Heart left ventricle (tissue), 16 donors: ENCODE data around the gene ANAPC5. TPM values are rescaled to one million over a fixed set of nuclear protein-coding genes. Genes with fewer than 3 reads are reported as not detected.
"Not testable (repeated sequence)": the region's sequence is repeated elsewhere in the genome, so short reads cannot be mapped to it uniquely, and the experiment has no call there.

Source experiments
- ATAC-seq, 4 donors: fragments of 200-7000 bp; cut with Tn5 transposase; one replicate each; pipeline ENCODE4 v1.9.1; 2020 to 2022; ENCODE audit warnings: moderate library complexity in 4 of 4, mild to moderate bottlenecking in 3 of 4, moderate number of reproducible peaks in 1 of 4
- DNase-seq, 5 donors: peaks; one replicate each; pipeline ENCODE4 v3.0.0-alpha.2; 2020
- H3K27ac ChIP-seq, 12 donors: fragments of 200-600 bp; sonication (generic) in 4 of 12; one replicate each; pipeline versions ENCODE4 v1.5.0 to v1.8.0; 2016 to 2022; ENCODE audit warnings: mild to moderate bottlenecking in 2 of 12
- H3K27me3 ChIP-seq, 9 donors: fragments of 200-600 bp; sonication (generic) in 2 of 9; one replicate each; pipeline versions ENCODE4 v1.5.1 to v1.8.0; 2016 to 2022; ENCODE audit warnings: mild to moderate bottlenecking in 3 of 9
- H3K36me3 ChIP-seq, 9 donors: fragments of 200-600 bp; sonication (generic) in 2 of 9; one replicate each; pipeline versions ENCODE4 v1.5.0 to v1.8.0; 2018 to 2022; ENCODE audit warnings: mild to moderate bottlenecking in 2 of 9
- H3K4me1 ChIP-seq, 12 donors: fragments of 200-600 bp; sonication (generic) in 4 of 12; one replicate each; pipeline versions ENCODE4 v1.5.0 to v1.8.0; 2016 to 2022; ENCODE audit warnings: mild to moderate bottlenecking in 3 of 12
- H3K4me3 ChIP-seq, 12 donors: fragments of 200-600 bp; sonication (generic) in 4 of 12; one replicate each; pipeline versions ENCODE4 v1.5.0 to v1.8.0; 2017 to 2022; ENCODE audit warnings: mild to moderate bottlenecking in 9 of 12, moderate library complexity in 4 of 12
- H3K9me3 ChIP-seq, 12 donors: fragments of 200-600 bp; sonication (generic) in 4 of 12; one replicate each; pipeline versions ENCODE4 v1.5.0 to v1.8.0; 2016 to 2022; ENCODE audit warnings: mild to moderate bottlenecking in 1 of 12
- CTCF ChIP-seq, 12 donors: fragments of 200-600 bp; sonication (generic) in 4 of 12; IDR thresholded peaks; one replicate each; pipeline versions ENCODE4 v1.5.0 to v1.8.0; 2018 to 2022; ENCODE audit warnings: antibody characterized with exemption in 12 of 12, mild to moderate bottlenecking in 5 of 12
- POLR2A ChIP-seq, 2 donors: fragments of 450-650 bp; IDR thresholded peaks; one replicate each; pipeline ENCODE4 v1.6.1; 2017; ENCODE audit warnings: antibody characterized with exemption in 2 of 2, mild to moderate bottlenecking in 2 of 2, moderate library complexity in 2 of 2
- WGBS, 4 donors: extraction: QIAGEN DNeasy Blood & Tissue Kit in 2 of 4; methylation state at CpG; one replicate each; pipeline versions ENCODE4 v1.1.5 to v1.1.7; 2013 to 2018; 5-methylcytosine and 5-hydroxymethylcytosine counted together
- intact Hi-C, 10 donors: fragments of 100-400 bp; cut with DNase I; formaldehyde crosslinking; loops; one replicate each; pipeline versions ENCODE4 v1.11.1 to v1.14.2; 2022
- polyA plus RNA-seq, 2 donors: library from polyadenylated mRNA; stranded (reverse); fragments of 200-250 nt; gene quantifications; one replicate each; pipeline ENCODE4 v1.2.3, GENCODE V29; 2013
- total RNA-seq, 9 donors: library from RNA; depleted of rRNA in 2 of 9; stranded (reverse); fragments of >200 nt in 2 of 9; fragmentation: NEBNext Ultra II Directional in 3 of 9; extraction: Animal tissue kit (Norgen Biotek cat#: 25700) in 3 of 9; gene quantifications; one replicate each; pipeline versions ENCODE4 v1.1.0 to v1.2.4, GENCODE V29; 2016 to 2023
- donor health status: ischemic (EF 13 %, LVEDD 7.1; RV severe dilation, severe dysfunction).
- donor health status: healthy with polysubstance abuse.
- donor health status: DM: no; HTN: yes; CAD: no.
- donor health status: DM: no; HTN: no; CAD: no.
- donor health status: ischemic (EF 25% LVEDD 6.9; RV normal size, moderate dysfunction).
- donor health status: ischemic (EF 25% LVEDD 5.7; RV mildly dilated, moderate dysfunction).
- donor health status: healthy.
- donor health status: DM: yes; HTN: yes; CAD: no.
- donor health status: ischemic (EF 35%, LVEDD 5.7; RV mildly dilated, moderate dysfunction).
- donor health status: nonischemic (EF 11% LVEDD 7.7; RV severe dilation, severe dysfunction).
- donor health status: DM: yes; HTN: yes; CAD: no.
- donor health status: PGD.
- donor health status: ischemic (EF 29% LVEDD 5.4; RV normal size, mild dysfunction).
- donor health status: nonischemic (EF 23%, LVEDD 6.1; RV moderate dilation, normal function).

The ANAPC5 gene
- total and polyA plus RNA-seq, 11 donors: 55.0 to 81.7 (median 59.1) TPM

GRCh38 chr12:121285856-121286255 lies 66.4 kb downstream of the ANAPC5 start:
- H3K9me3 ChIP-seq: no peaks in the 10 kb centered on the region
- ATAC-seq (no peak), DNase-seq (no peak)
- peaks cover 0 to 63% (median 22%) of the 10 kb centered on the region in 12 donors for H3K4me1 ChIP-seq
- intact Hi-C loops: no loop called here
- H3K27ac ChIP-seq: no peak overlapping the region
- TF ChIP-seq CTCF (IDR thresholded peaks at IDR 0.05) (no peak), POLR2A (IDR thresholded peaks at IDR 0.05) (no peak)
- no peak overlapping the region for H3K4me3 ChIP-seq
- H3K27me3 ChIP-seq: no peaks in the 10 kb centered on the region
- WGBS, 4 donors: 94 to 100% (median 98%) methylated on average over 1 of the region's 1 CpG
- peaks cover 0 to 11% (median 0%) of the 10 kb centered on the region in 9 donors for H3K36me3 ChIP-seq

GRCh38 chr12:121284551-121285390 lies 67.4 kb downstream of the ANAPC5 start:
- H3K27ac ChIP-seq: peak overlapping the region in 8 of 12 donors; percentile 2 to 47 (median 24)
- WGBS, 4 donors: 82 to 92% (median 85%) methylated on average over 9 to 14 of the region's 14 CpGs
- H3K27me3 ChIP-seq: no peaks in the 10 kb centered on the region
- intact Hi-C loops: no loop called here
- no peak overlapping the region for H3K4me3 ChIP-seq
- H3K36me3 ChIP-seq: peaks cover 0 to 7% (median 0%) of the 10 kb centered on the region in 9 donors
- H3K9me3 ChIP-seq: no peaks in the 10 kb centered on the region
- no peak for ATAC-seq
- H3K4me1 ChIP-seq: peaks cover 0 to 59% (median 24%) of the 10 kb centered on the region in 12 donors
- DNase-seq: no peak
- no peak for TF ChIP-seq CTCF (IDR thresholded peaks at IDR 0.05)
- TF ChIP-seq POLR2A (IDR thresholded peaks at IDR 0.05): no peak

- Histone ChIP-seq H3K27ac (no peak overlapping the region), H3K4me1 (peaks cover 6 to 59% (median 26%) of the 10 kb centered on the region in 12 donors), H3K9me3 (no peaks in the 10 kb centered on the region), H3K27me3 (no peaks in the 10 kb centered on the region), H3K36me3 (peaks cover 0 to 7% (median 0%) of the 10 kb centered on the region in 9 donors), H3K4me3 (no peak overlapping the region)
- ATAC-seq (no peak), DNase-seq (no peak)
- no peak for TF ChIP-seq CTCF (IDR thresholded peaks at IDR 0.05)
- TF ChIP-seq POLR2A (IDR thresholded peaks at IDR 0.05): no peak
- intact Hi-C loops: no loop called here
- 95 to 99% (median 98%) methylated on average over 6 of the region's 6 CpGs for WGBS, 4 donors
These were observed 68.4 kb downstream of the ANAPC5 start for GRCh38 chr12:121283841-121284240.

GRCh38 chr12:121283388-121283787 lies 68.8 kb downstream of the ANAPC5 start:
- Histone ChIP-seq H3K9me3 (no peaks in the 10 kb centered on the region), H3K4me1 (peaks cover 6 to 59% (median 26%) of the 10 kb centered on the region in 12 donors), H3K36me3 (peaks cover 0 to 7% (median 0%) of the 10 kb centered on the region in 9 donors), H3K27ac (no peak overlapping the region), H3K4me3 (no peak overlapping the region), H3K27me3 (no peaks in the 10 kb centered on the region)
- DNase-seq (no peak), ATAC-seq (no peak)
- 88 to 94% (median 90%) methylated on average over 5 of the region's 5 CpGs for WGBS, 4 donors
- TF ChIP-seq CTCF (IDR thresholded peaks at IDR 0.05) (no peak), POLR2A (IDR thresholded peaks at IDR 0.05) (no peak)
- intact Hi-C loops: no loop called here

- H3K27ac ChIP-seq: peak overlapping the region in 3 of 12 donors; percentile 15 to 42 (median 21)
- H3K4me3 ChIP-seq, H3K36me3 ChIP-seq, ATAC-seq, H3K27me3 ChIP-seq, DNase-seq, H3K9me3 ChIP-seq, intact Hi-C loops: not testable (repeated sequence)
- WGBS, 4 donors: 91 to 98% (median 92%) methylated on average over 10 to 11 of the region's 11 CpGs
- H3K4me1 ChIP-seq: peaks cover 6 to 59% (median 26%) of the 10 kb centered on the region in 12 donors
These were observed 69.3 kb downstream of the ANAPC5 start for GRCh38 chr12:121282910-121283309.
